Hematopoietic multipotent progenitor cell treated with erythropoietin and hydrocortisone succinate and interleukin-3 and kit ligand, for 15 days (in vitro differentiated cells): ENCODE measurements around the gene PTP4A2.

Experiments
- DNase-seq: peaks from one replicate; pipeline ENCODE4 v3.0.0-alpha.2; 2015; ENCODE audit warnings: low spot score

The PTP4A2 gene

DNA sequence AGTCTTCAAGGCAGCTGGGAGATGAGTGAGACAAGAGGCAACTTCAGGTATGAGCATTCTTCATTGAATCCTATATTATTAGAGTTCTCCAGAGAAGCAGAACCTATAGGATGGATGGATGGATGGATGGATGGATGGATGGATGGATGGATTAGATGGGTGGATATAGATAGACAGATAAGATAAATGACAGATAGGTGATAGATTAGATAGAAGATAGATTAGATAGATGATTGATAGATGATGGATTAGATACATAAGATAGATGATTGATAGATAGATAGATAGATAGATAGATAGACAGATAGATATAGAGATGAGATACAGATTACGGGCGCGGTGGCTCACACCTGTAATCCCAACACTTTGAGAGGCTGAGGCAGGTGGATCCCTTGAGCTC, 79.1 kb downstream of the PTP4A2 start:
- no peak for DNase-seq

DNA sequence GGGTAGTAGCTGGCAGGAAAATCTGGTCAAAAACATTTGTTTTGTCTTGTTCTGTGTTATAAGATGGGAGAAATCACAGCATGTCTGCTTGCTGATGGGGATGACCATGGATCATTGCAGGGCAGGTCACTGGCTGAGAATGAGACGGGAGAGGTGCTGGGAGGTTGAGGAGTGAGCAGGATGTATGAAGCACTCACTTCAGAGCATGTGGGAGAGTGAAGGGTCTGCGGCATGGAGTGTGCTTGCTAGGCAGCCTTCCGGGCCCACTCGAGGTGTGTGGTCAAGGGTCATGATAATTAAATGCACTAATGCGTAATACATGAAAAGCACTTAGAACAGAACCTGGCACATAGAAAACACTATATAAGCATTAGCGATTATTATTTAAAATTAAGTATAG, 80.3 kb downstream of the PTP4A2 start:
- no peak for DNase-seq
